GM18508 (cell line): ENCODE measurements around the gene UNC93B1.

Experiments
- ATAC-seq: cut with Tn5 transposase; IDR thresholded peaks from one replicate; pipeline ENCODE4 v1.9.1; 2021; ENCODE audit warnings: moderate number of reproducible peaks; ENCODE audit not compliant: insufficient read depth, unreplicated experiment

The UNC93B1 gene

DNA sequence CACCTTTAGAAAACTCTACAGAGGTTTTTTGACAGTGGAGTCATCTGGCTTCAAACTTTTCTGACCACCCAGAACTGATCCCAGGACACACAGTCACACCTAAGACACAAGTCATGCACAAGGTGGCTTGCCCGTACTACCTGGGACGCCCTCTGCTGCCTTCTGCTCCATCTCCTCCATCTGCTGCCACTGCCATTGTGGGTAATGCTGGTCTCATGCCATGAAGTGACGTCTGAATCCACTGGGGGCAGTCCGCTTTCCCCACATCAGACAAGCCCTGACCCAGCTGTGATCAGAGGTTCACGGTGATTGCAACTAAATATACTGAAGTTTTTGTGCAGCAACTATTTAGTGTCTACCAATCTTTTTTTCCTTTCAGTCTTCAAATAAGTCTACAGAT is 21.1 kb upstream of the UNC93B1 start:
- no peak for ATAC-seq

DNA sequence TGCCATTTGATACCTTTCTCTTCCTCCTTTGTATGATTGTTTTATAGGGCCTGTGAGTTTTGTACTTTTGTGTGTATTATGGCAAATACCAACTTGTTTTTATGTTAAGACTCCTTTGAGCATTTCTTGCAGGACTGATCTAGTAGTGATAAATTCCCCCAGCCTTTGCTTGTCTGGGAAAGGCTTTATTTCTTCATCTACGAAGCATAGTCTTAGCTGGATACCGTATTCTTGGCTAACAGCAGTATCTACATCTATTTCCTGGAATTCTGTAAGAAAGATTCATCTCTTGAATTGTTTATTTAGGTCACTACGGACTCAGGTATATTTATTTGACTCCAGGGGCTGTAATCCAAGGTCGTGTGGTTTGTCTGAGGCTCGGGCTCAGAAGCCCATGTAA is 20.6 kb upstream of the UNC93B1 start:
- no peak for ATAC-seq

- ATAC-seq: no peak
Observed at GRCh38 chr11:68022531-68022930, 18.6 kb upstream of the UNC93B1 start.

- ATAC-seq: no peak
Observed at GRCh38 chr11:68021167-68021787, 17.4 kb upstream of the UNC93B1 start.

GRCh38 chr11:68020575-68020974 is 16.7 kb upstream of the UNC93B1 start:
- ATAC-seq: no peak

GRCh38 chr11:68019486-68019885 is 15.6 kb upstream of the UNC93B1 start:
- no peak for ATAC-seq

DNA sequence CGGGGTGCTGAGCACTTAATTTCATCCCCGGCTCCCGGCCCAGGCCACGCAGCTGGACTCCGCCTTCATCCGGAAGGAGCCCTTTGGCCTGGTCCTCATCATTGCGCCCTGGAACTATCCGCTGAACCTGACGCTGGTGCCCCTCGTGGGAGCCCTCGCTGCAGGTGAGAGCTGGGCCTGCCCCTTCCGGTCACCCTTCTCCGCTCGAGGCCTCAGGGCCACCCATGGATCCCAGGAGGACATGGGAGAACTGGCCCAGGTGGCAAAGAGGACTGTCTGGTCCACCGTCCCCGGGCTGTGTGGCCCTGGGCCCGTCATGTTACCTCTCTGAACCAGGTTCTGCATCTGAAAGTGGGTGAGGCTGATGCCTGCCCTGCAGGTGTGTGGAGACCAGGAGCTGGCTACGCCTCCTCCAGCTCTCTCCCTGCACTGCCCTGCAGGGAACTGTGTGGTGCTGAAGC is 14.9 kb upstream of the UNC93B1 start:
- ATAC-seq: no peak

DNA sequence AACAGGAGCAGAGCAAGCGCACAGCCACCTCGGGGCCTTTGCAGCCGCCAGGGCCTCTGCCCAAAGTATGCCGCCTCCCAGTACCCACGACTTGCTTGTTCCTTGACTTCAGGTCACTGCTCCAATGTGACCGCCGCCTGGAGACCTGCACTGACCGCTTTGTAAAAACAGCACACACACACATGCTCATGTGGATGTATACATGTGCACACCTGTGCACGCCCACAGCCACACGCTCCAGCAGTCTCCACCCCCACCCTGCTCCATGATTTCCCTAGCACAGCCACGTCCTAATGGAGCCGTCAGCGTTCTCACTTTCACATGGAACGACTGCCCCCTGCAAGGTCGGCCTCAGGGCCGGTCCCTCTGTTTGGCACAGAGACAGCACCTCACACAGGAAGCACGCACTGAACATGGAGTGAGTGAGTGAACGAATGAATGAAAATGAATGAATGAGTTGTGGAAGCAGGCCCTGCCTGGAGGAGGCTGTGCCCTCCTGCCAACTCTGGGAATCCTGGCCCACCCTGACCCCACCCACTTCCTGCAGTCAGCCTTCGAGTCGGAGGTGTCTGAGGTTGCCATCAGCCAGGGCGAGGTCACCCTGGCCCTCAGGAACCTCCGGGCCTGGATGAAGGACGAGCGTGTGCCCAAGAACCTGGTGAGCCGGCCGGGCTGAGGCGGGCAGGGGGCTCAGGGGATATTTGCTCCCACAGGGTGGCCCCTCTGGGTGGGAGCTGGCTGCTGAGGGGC is 14.3 kb upstream of the UNC93B1 start:
- no peak for ATAC-seq

DNA sequence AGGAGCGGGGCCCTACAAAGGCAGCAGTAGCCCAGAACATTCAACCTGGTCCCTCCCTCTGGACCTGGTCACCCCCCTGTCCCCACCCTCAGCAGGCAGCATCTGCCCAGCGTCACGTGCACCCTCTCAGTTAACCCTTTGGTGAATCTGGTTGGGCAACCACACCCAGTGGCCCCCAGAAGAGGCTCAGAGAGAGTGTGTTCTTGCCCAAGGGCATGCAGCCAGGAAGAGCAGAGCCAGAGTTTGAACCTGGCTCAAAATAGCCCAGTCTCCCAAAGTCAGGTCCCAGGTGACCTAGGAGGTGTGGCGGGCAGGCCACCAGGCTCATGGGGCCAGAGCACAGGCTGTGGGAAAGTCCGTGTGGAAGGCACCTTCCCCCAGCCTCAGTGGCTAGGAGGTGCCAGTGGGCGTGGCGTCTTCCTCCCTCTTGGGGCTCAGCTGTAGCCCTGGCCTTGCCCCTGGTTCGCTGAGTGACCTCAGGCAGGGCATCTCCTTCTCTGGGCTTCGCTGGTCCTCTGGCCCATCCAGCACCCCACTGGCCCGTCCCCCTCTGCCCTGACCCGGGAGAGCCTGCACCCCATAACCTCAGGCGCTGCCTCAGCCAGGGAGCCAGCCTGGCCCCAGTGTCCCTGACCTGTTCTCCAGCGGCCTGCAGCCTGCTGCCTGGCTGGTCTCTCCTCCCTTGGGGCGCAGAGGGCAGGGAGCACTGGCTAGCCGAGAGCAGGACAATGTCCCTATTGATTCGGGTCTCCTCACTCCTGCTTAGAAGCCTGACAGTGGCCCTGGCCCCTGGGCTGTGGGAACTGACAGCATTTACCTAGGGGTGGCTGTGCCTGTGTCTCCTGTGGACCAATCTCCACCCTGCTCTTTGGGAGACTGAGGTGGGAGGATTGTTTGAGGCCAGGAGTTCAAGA is 13.3 kb upstream of the UNC93B1 start:
- no peak for ATAC-seq

GRCh38 chr11:68016161-68016903 is 12.4 kb upstream of the UNC93B1 start:
- no peak for ATAC-seq

- no peak for ATAC-seq
Observed at GRCh38 chr11:68015467-68015866, 11.6 kb upstream of the UNC93B1 start.

- no peak for ATAC-seq
Observed at GRCh38 chr11:68014947-68015447, 11.1 kb upstream of the UNC93B1 start.

DNA sequence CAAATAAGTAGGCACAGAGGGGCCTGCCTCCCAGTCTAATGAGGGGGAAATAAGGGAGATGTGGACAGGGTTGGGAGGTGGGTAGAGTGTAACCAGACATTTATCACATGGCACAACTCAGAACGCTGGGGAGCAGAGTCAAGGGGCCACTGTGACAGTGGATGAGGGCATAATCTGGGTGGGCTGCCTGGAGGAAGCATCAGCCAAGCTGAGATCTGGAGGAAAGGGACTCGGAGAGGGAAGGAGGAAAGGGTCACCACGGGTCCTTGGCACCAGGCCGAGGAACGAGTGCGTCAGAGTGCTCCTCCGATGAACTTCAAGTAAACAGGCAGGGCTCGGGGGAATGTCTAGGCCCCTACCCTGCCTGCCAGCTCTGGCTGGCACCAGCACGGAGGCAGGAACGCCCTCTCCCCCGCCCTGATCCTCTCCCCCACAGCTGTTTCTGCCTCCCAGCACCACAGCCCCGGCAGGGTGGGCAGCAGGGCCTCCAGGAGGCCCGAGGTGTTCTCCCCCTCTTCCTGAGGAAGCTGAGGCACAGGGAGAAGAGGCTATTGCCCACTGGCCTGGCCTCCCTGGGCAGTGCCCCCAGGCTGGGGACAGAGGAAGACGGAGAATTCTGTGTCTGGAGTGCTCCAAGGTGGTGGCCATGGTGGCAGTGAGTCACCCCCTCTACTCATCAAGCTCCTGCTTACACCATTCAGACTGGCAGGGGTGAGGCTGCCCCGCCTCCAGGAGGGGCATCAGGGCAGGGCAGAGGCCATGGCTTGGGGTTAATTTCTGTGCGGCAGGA is 10.5 kb upstream of the UNC93B1 start:
- ATAC-seq: no peak

GRCh38 chr11:68013611-68014156 is 9.8 kb upstream of the UNC93B1 start:
- ATAC-seq: no peak

GRCh38 chr11:68012843-68013610 is 9.1 kb upstream of the UNC93B1 start:
- ATAC-seq: no peak

GRCh38 chr11:68012044-68012842 is 8.3 kb upstream of the UNC93B1 start:
- ATAC-seq: no peak
